IgD-negative memory B cell (primary cell): ENCODE measurements around the gene KIF26B. TPM values are rescaled to one million over a fixed set of nuclear protein-coding genes. Genes with fewer than 3 reads are reported as not detected.

ENCODE experiments used
- H3K27ac Mint-ChIP-seq, 3 donors: one replicate each; pipeline ENCODE4 v1.8.0; 2020 to 2022; ENCODE audit warnings: mild to moderate bottlenecking in 3 of 3, mixed read lengths in 3 of 3, moderate library complexity in 1 of 3
- H3K27me3 Mint-ChIP-seq: one replicate; pipeline ENCODE4 v1.8.0; 2021; ENCODE audit warnings: mixed read lengths
- H3K36me3 Mint-ChIP-seq: one replicate; pipeline ENCODE4 v1.8.0; 2020; ENCODE audit warnings: mild to moderate bottlenecking, mixed read lengths
- H3K4me1 Mint-ChIP-seq, 3 donors: one replicate each; pipeline ENCODE4 v1.8.0; 2020 to 2022; ENCODE audit warnings: mixed read lengths in 3 of 3, mild to moderate bottlenecking in 1 of 3
- H3K4me3 Mint-ChIP-seq, 4 donors: one replicate each; pipeline ENCODE4 v1.8.0; 2020 to 2022; ENCODE audit warnings: mild to moderate bottlenecking in 4 of 4, mixed read lengths in 4 of 4, moderate library complexity in 3 of 4
- H3K9me3 Mint-ChIP-seq, 3 donors: one replicate each; pipeline ENCODE4 v1.8.0; 2020 to 2021; ENCODE audit warnings: mixed read lengths in 3 of 3, mild to moderate bottlenecking in 1 of 3
- polyA plus RNA-seq: library from polyadenylated mRNA; unstranded; fragments of 300-500 nt; fragmentation: Illumina TruSeq; gene quantifications from one replicate; pipeline ENCODE4 v1.2.3, GENCODE V29; 2021

The KIF26B gene
- polyA plus RNA-seq, 1 donor from 2014 or later, result 0.29 TPM

DNA sequence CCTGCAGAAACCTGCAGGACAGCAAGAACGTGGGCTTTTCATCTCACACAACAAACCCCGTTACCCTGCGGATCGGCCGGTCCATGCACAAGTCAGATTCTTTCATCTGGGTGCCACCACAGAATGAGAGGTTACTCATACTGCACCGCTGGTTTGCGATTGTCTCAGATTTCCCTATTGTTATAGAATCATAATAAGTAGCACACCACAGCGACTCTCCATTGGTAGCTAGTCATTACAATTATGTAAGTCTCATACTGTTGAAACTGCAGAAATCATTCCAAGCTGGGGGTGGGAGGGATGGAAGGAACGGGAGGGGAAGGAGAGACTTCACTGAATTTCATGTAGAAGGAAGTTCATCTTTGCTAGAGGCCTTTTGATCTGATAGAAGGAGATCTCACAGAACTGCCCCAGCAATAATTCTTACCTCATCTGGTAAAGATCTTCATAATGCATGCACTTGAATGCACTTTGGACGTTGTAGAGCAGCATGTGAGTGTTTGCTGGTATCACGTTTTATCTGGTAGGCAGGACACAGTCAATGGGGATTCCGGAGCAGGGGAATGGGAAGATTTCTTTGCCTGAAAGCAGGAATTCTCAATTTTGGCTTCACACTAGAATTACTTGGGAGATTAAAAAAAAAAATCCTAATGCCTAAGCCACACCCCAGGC lies 221.1 kb downstream of the KIF26B start:
- Mint-ChIP-seq H3K27me3 (no peaks in the 10 kb centered on the region), H3K9me3 (peaks cover 0 to 1% (median 0%) of the 10 kb centered on the region in 3 donors), H3K36me3 (no peaks in the 10 kb centered on the region), H3K4me3 (no peak overlapping the region), H3K27ac (peak overlapping the region in 1 of 3 donors; percentile 6), H3K4me1 (no peaks in the 10 kb centered on the region)

DNA sequence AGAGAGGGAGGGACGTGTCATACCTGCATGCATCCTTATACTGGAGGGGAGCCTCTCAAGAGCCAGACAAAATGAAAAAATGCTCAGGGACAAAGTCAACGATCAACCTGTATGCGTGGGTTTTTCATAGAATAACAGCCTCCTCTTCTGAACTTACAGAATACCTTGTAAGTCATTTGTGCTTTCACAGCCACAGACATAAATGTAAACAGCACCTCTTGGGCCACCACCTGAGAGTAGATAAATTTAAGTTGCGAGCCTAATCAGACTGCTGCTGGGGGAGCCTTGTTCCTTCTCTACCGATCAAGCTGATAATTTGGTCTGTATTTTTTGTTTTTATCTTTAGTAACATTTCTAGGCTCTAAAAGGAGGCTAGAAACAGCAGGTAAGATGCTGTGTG lies 223.1 kb downstream of the KIF26B start:
- H3K9me3 Mint-ChIP-seq, result peaks cover 0 to 1% (median 0%) of the 10 kb centered on the region in 3 donors
- H3K27me3 Mint-ChIP-seq, result no peaks in the 10 kb centered on the region
- no peaks in the 10 kb centered on the region for H3K36me3 Mint-ChIP-seq
- no peak overlapping the region for H3K4me3 Mint-ChIP-seq
- no peaks in the 10 kb centered on the region for H3K4me1 Mint-ChIP-seq
- no peak overlapping the region for H3K27ac Mint-ChIP-seq

DNA sequence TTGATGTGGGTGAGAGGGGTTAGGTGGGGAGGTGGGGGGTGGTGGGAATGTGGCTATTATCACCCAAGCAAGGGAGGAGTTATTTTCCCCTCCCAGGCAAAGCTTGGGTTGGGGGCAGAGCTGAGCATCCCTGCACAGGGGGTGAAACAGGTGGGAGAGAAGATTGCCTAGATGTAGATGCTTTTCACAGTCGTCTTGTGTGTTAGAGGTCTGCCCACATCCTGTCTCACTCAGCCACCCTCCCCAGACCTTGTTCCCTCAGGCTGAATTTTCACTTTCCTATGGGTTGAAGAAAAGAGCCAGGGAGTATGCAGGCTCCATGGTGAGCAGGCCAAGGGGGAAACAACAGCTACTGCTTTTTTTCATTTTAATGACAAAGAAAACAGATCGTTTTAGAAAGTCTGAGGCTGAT lies 223.5 kb downstream of the KIF26B start:
- no peak overlapping the region for H3K4me3 Mint-ChIP-seq
- no peaks in the 10 kb centered on the region for H3K36me3 Mint-ChIP-seq
- no peak overlapping the region for H3K27ac Mint-ChIP-seq
- H3K27me3 Mint-ChIP-seq, result no peaks in the 10 kb centered on the region
- no peaks in the 10 kb centered on the region for H3K4me1 Mint-ChIP-seq
- peaks cover 0 to 1% (median 0%) of the 10 kb centered on the region in 3 donors for H3K9me3 Mint-ChIP-seq

DNA sequence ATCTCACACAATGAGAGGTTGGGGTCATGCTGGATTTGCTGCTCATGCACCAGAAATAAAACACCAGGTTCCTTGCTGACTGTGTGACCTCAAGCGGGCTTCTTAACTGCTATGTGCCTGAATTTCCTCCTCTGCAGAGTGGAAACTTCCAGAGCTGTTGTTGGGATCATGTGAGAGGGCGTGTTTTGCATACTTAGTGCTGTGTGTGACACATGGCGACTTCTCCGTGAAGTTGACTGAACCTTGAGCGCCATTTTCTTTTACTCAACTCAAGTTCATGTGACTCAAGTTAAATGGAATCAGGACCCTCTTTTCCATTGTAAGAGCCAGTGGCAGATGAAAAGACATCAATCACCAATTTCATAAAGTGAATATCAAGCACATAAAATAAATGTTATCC lies 224.0 kb downstream of the KIF26B start:
- no peaks in the 10 kb centered on the region for H3K4me1 Mint-ChIP-seq
- H3K4me3 Mint-ChIP-seq, result no peak overlapping the region
- no peaks in the 10 kb centered on the region for H3K36me3 Mint-ChIP-seq
- H3K27ac Mint-ChIP-seq, result no peak overlapping the region
- H3K27me3 Mint-ChIP-seq, result no peaks in the 10 kb centered on the region
- peaks cover 0 to 1% (median 0%) of the 10 kb centered on the region in 3 donors for H3K9me3 Mint-ChIP-seq

DNA sequence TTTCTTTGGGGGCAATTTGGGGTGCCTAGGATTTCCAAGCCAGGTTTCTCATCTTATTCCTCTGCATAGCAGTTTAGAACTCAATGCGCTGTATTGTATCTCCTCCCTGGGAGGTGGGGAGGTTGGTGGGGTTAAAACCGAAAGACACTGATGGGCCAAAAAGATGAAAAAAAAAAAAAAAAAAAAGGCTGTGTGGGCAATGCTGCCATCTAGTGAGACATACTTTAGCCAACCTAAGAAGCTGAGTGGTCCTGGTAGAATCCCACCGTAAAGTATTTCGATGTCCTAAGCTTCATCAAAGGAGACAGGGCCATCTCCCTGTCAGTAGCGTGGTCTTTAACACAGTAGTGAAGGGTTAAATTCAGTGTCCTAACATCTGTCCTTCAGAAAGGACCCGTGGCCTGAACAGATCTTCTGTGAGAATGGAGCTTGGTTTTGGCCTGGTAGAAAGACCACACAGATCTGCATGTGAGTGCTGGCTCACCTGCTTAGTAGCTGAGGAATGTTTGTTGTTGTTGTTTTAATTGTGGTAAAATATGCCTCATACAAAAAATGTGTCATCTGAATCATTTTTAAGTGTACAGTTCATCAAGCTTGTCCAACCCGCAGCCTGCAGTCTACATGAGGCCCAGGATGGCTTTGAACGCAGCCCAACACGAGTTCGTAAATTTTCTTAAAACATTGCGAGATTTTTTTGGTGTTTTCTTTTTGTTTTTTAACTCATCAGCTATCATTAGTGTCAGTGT lies 226.2 kb downstream of the KIF26B start:
- Mint-ChIP-seq H3K4me3 (no peak overlapping the region), H3K9me3 (no peaks in the 10 kb centered on the region)

DNA sequence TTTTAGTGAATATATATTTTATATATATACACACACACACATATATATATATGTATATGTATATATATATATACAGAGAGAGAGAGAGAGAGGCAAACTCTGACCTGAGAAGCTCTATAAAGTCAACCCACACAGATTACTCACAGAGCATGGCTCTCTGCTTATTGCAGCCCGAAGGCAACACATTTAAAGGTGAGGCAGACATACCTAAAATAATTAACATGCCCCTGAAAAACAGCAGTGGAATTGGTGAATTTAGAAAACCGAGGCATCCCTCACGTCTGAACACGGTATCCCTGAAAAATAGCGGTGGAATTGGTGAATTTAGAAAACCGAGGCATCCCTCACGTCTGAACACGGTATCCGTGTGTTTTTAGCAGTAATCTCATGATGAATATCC lies 228.2 kb downstream of the KIF26B start:
- no peaks in the 10 kb centered on the region for H3K9me3 Mint-ChIP-seq
- no peak overlapping the region for H3K4me3 Mint-ChIP-seq
- H3K4me1 Mint-ChIP-seq, result peaks cover 0 to 1% (median 0%) of the 10 kb centered on the region in 3 donors
- peaks cover 4% of the 10 kb centered on the region for H3K27me3 Mint-ChIP-seq
- H3K27ac Mint-ChIP-seq, result no peak overlapping the region
- H3K36me3 Mint-ChIP-seq, result no peaks in the 10 kb centered on the region

More for the DNA sequence above, 226.2 kb downstream of the KIF26B start:
- peaks cover 0 to 1% (median 0%) of the 10 kb centered on the region in 3 donors for H3K4me1 Mint-ChIP-seq
- no peaks in the 10 kb centered on the region for H3K36me3 Mint-ChIP-seq
- peak overlapping the region in 1 of 3 donors; percentile 74 for H3K27ac Mint-ChIP-seq
- H3K27me3 Mint-ChIP-seq, result peaks cover 4% of the 10 kb centered on the region

DNA sequence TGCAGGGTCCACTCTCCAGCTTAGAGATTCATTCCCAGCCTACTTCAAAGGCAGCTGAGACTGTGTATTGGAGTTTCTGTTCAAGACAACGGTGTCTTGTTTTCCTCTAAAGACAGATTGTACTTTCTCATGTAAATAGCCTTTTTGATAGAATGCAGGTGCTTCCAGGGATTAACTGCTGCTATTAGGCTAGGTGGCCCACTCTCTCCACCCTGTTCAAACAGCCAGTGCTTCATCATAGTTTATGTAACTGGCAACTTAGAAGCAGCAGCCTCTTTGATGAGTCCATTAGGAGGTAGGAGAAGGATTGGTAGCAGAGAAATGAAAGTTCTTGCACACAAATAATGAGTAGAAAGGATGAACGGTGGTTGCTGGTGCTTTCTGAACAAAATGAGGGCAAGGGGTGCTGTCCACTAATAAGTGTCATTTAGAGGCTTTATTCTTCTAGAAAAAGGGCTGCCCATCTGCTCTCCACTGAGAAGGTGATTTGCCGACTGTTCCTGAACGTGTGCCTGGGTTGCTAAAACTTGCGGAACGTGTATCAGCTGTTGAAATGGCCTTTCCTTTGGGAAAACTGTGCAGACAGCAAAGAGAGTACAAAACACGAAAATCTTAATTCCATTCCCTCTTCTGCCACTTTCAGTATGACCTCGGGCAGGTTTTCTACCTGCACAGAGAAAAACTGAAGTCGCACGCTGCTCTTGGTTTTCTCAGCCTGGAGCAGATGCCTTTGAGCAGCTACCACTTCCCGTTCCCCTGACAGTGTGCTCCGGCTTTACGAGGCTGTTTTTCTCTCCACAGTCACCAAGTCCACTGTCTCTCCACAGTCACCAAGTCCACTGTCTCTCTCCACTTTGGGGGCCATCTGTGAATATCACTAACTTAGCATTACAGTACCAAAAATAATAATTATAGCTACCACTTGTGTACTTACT lies 228.9 kb downstream of the KIF26B start:
- Mint-ChIP-seq H3K4me3 (peak overlapping the region in 1 of 4 donors; percentile 24), H3K27me3 (peaks cover 4% of the 10 kb centered on the region), H3K27ac (no peak overlapping the region), H3K9me3 (no peaks in the 10 kb centered on the region), H3K4me1 (peaks cover 0 to 3% (median 1%) of the 10 kb centered on the region in 3 donors), H3K36me3 (no peaks in the 10 kb centered on the region)

DNA sequence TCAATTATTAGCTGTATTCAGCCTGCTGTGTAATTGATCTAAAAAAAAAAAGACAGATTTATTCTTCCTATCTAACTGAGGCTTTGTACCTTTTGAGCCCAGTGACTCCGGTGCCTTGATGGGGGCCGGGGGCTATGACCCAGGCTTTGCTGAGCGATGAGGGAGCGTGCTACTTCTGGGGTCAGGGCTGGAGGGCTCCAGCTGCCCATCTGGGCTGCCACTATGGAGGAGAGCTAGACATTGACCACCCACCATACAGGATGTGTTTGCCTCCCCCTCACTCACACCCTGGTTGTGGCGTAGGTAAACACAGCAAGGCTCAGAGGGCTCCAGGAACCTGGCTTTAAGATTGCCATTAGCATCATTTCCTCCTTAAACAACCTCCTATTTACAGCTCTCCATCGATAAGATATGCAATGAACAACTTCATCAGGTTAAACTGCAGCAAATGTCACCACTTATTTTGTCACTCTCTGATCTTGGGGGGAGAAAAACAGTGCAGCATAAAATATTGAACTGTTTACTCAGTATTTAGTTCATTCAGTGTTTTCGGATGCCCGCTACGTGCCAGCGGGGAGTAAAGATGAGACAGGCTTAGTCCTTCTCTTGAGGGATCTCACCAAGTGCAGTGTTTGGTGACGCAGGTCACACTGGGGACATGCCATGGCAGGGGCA lies 231.6 kb downstream of the KIF26B start:
- H3K4me3 Mint-ChIP-seq, result no peak overlapping the region
- peaks cover 0 to 3% (median 1%) of the 10 kb centered on the region in 3 donors for H3K4me1 Mint-ChIP-seq
- peaks cover 4% of the 10 kb centered on the region for H3K27me3 Mint-ChIP-seq
- H3K36me3 Mint-ChIP-seq, result no peaks in the 10 kb centered on the region
- H3K9me3 Mint-ChIP-seq, result no peaks in the 10 kb centered on the region
- no peak overlapping the region for H3K27ac Mint-ChIP-seq

DNA sequence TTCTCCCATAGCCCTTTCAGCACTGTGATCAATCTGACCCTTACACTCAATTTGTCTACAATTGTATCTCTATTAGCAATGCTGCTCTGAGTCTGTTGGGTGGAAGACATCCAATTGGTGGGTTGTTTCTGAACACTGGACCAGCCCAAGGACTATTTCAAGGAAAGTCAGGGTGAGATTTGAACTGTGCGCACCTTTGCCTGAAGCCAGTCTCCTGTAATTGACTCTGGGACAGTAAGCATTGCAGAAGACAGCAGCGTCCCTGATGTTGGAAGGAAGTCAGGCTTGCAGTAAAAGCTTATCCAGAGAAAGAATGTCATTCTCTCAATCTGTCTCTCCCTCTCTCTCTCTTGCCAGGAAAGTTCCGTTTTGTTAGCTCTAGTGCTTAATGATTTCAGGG lies 233.9 kb downstream of the KIF26B start:
- Mint-ChIP-seq H3K9me3 (peaks cover 4 to 5% (median 4%) of the 10 kb centered on the region in 3 donors), H3K36me3 (no peaks in the 10 kb centered on the region), H3K27me3 (peaks cover 4% of the 10 kb centered on the region), H3K27ac (no peak overlapping the region), H3K4me1 (peaks cover 0 to 5% (median 1%) of the 10 kb centered on the region in 3 donors), H3K4me3 (no peak overlapping the region)

DNA sequence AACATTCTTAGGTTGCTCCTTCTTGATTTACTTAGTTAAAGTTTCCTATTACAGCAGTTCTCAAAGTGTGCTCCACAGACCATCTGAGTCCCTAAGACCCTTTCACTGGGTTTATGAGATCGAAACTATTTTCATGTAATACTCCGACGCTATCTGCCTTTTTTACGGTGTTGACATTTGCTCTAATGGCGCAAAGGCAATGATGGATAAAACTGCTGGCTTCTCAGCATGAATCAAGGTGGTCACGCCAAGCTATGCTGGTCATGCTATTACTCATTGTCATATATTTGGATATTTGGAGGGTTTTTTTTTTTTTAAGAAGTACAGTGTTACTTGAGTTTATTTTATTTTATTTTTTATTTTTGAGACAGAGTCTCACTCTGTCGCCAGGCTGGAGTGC lies 235.1 kb downstream of the KIF26B start:
- no peak overlapping the region for H3K27ac Mint-ChIP-seq
- peaks cover 0 to 5% (median 0%) of the 10 kb centered on the region in 3 donors for H3K4me1 Mint-ChIP-seq
- peaks cover 4 to 5% (median 4%) of the 10 kb centered on the region in 3 donors for H3K9me3 Mint-ChIP-seq
- no peak overlapping the region for H3K4me3 Mint-ChIP-seq
- no peaks in the 10 kb centered on the region for H3K36me3 Mint-ChIP-seq
- H3K27me3 Mint-ChIP-seq, result peaks cover 4% of the 10 kb centered on the region

DNA sequence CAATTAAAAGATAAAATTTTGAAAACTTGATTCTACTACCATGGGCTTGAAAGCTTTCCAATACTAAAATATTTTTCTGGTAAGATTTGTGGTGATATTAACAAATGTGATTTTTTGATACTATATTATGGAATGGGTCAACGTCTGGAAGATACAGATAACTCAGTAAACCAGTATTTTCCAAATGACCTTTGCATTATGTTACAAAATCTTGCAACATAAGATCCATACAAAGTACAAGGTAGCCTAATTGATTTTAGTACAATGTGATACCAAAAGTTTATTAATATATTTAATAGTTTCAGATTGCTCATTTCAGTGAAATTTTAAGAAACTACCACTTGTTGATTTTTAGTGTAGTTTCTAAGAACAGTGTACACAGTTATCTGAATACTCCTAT lies 236.2 kb downstream of the KIF26B start:
- H3K4me3 Mint-ChIP-seq, result no peak overlapping the region
- H3K9me3 Mint-ChIP-seq, result peaks cover 4 to 5% (median 4%) of the 10 kb centered on the region in 3 donors
- H3K4me1 Mint-ChIP-seq, result peaks cover 0 to 5% (median 0%) of the 10 kb centered on the region in 3 donors
- no peak overlapping the region for H3K27ac Mint-ChIP-seq
- no peaks in the 10 kb centered on the region for H3K36me3 Mint-ChIP-seq
- no peaks in the 10 kb centered on the region for H3K27me3 Mint-ChIP-seq

DNA sequence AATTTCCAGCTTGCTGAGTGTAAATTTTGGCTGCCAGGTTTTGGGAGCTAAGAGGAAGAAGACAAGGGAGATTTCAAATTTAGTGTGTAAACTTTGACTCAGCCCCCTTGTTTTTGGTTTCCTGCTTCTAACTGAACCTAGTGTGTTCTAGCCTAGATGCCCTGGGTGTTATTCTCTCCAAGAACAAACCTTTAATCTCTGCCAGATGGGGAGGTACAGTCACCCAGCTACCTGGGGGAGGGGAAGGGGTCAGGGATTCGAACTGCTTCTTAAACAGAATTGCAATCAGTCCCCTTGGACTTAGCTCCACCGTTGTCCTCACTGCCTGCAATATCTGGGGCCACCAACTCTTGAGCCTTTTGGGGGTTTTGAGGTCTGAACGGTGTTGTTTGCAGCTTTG lies 238.9 kb downstream of the KIF26B start:
- no peaks in the 10 kb centered on the region for H3K36me3 Mint-ChIP-seq
- H3K27me3 Mint-ChIP-seq, result peaks cover 4% of the 10 kb centered on the region
- H3K27ac Mint-ChIP-seq, result no peak overlapping the region
- H3K4me1 Mint-ChIP-seq, result peaks cover 0 to 2% (median 0%) of the 10 kb centered on the region in 3 donors
- no peak overlapping the region for H3K4me3 Mint-ChIP-seq
- peaks cover 4 to 5% (median 4%) of the 10 kb centered on the region in 3 donors for H3K9me3 Mint-ChIP-seq

DNA sequence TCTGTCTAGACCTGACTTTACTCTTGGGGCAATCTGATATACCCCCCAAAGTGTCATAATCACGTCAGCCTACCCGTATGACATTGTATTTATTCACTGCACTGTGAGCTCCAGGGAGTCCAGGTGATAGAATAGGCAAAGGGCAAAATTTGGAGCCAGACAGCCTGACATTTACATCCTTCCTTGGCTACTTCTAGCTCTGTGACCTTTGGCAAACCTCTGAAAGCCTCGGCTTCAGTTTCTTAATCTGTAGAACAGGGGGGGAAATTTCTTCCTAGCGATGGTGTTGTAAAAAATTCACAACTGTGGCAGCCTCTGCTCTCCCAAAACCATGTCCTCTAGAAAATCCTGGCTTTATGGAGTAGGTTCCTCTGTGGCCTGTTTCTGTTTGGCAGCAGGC lies 240.9 kb downstream of the KIF26B start:
- H3K27ac Mint-ChIP-seq, result no peak overlapping the region

DNA sequence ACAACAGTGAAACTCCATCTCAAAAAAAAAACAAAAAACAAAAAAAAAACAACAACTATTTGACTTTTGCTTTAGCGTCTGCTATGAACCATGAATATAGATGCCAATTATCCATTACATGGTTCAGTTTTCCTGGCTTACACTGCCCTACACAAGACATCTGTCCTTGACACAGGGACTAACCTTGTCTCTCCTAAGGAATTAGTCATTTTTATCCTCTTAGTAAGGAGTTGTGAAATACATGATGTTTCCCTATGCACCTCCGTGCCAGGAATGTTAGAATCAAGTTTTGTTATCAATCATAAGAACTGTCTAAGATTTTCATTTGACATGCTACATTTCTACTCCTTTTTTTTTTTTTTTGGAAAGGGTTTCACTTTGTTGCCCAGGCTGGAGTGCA lies 241.8 kb downstream of the KIF26B start:
- Mint-ChIP-seq H3K36me3 (no peaks in the 10 kb centered on the region), H3K4me1 (peaks cover 0 to 2% (median 0%) of the 10 kb centered on the region in 3 donors), H3K9me3 (peaks cover 4 to 5% (median 4%) of the 10 kb centered on the region in 3 donors), H3K4me3 (no peak overlapping the region), H3K27ac (no peak overlapping the region), H3K27me3 (peaks cover 7% of the 10 kb centered on the region)

More for the DNA sequence above, 240.9 kb downstream of the KIF26B start:
- H3K4me1 Mint-ChIP-seq, result peaks cover 0 to 2% (median 0%) of the 10 kb centered on the region in 3 donors
- peaks cover 7% of the 10 kb centered on the region for H3K27me3 Mint-ChIP-seq
- no peaks in the 10 kb centered on the region for H3K36me3 Mint-ChIP-seq
- H3K4me3 Mint-ChIP-seq, result no peak overlapping the region
- H3K9me3 Mint-ChIP-seq, result peaks cover 4 to 5% (median 4%) of the 10 kb centered on the region in 3 donors
